Muscle of leg (tissue), 11 donors: Measurements from ENCODE around the gene SKI. TPM values are rescaled to one million over a fixed set of nuclear protein-coding genes. Genes with fewer than 3 reads are reported as not detected.

Experiments used
- DNase-seq: peaks from one replicate; pipeline ENCODE4 v3.0.0; 2013
- H3K27ac ChIP-seq: one replicate; pipeline ENCODE4 v1.5.1; 2013; ENCODE audit warnings: mild to moderate bottlenecking, low read length, control low read depth
- H3K27me3 ChIP-seq: one replicate; pipeline ENCODE4 v1.6.1; 2013; ENCODE audit warnings: low read length; ENCODE audit not compliant: control insufficient read depth, insufficient read depth
- H3K36me3 ChIP-seq: one replicate; pipeline ENCODE4 v1.6.1; 2013; ENCODE audit warnings: low read length; ENCODE audit not compliant: control insufficient read depth, insufficient read depth
- H3K4me1 ChIP-seq: one replicate; pipeline ENCODE4 v1.6.1; 2013; ENCODE audit warnings: low read length; ENCODE audit not compliant: control insufficient read depth, insufficient read depth
- H3K4me3 ChIP-seq: one replicate; pipeline ENCODE4 v1.5.1; 2013; ENCODE audit warnings: low read length, control low read depth
- H3K9me3 ChIP-seq: replicated peaks from 2 replicates; pipeline ENCODE4 v1.6.1; 2013; ENCODE audit warnings: low read depth, low read length; ENCODE audit not compliant: control insufficient read depth
- WGBS: methylation state at CpG from one replicate; pipeline ENCODE4 v1.1.5; 2013; ENCODE audit warnings: missing lambda C conversion rate; ENCODE audit not compliant: insufficient coverage; 5-methylcytosine and 5-hydroxymethylcytosine counted together
- polyA plus RNA-seq, 8 donors: library from polyadenylated mRNA; unstranded; fragments of 120-200 nt; gene quantifications; one replicate each; pipeline versions ENCODE4 v1.2.1 to v1.2.3, GENCODE V29; 2013; ENCODE audit warnings: inconsistent platforms in 1 of 8, low replicate concordance in 1 of 8; ENCODE audit not compliant: insufficient read length in 8 of 8, insufficient read depth in 1 of 8
- total RNA-seq: library from RNA; stranded (reverse); fragments of 120-200 nt; gene quantifications from one replicate; pipeline ENCODE4 v1.2.4, GENCODE V29; 2013

SKI gene
- total and polyA plus RNA-seq, 9 donors, result 16.8 to 83.2 (median 65.5) TPM

GRCh38 chr1:2216767-2217058 is 11.4 kb upstream of the SKI start:
- Histone ChIP-seq H3K27me3 (no peaks in the 10 kb centered on the region), H3K36me3 (no peaks in the 10 kb centered on the region), H3K4me1 (peaks cover 39% of the 10 kb centered on the region), H3K27ac (no peak overlapping the region), H3K4me3 (no peak overlapping the region), H3K9me3 (peaks cover 2% of the 10 kb centered on the region)
- DNase-seq, result no peak
- WGBS, result 83% methylated on average over 7 of the region's 7 CpGs

- 80% methylated on average over 1 of the region's 3 CpGs for WGBS
- no peak overlapping the region for H3K4me3 ChIP-seq
- peaks cover 2% of the 10 kb centered on the region for H3K9me3 ChIP-seq
- H3K27ac ChIP-seq, result no peak overlapping the region
- no peaks in the 10 kb centered on the region for H3K27me3 ChIP-seq
- DNase-seq, result no peak
- H3K4me1 ChIP-seq, result peaks cover 8% of the 10 kb centered on the region
- no peaks in the 10 kb centered on the region for H3K36me3 ChIP-seq
These were observed 6.8 kb upstream of the SKI start for GRCh38 chr1:2221271-2221670.

GRCh38 chr1:2224170-2224584 is 3.9 kb upstream of the SKI start:
- Histone ChIP-seq H3K4me1 (peaks cover 14% of the 10 kb centered on the region), H3K9me3 (no peaks in the 10 kb centered on the region), H3K27ac (no peak overlapping the region), H3K27me3 (no peaks in the 10 kb centered on the region), H3K36me3 (no peaks in the 10 kb centered on the region), H3K4me3 (no peak overlapping the region)
- DNase-seq, result peak; percentile 4
- 75% methylated on average over 5 of the region's 7 CpGs for WGBS

- peak; percentile 13 for DNase-seq
- 79% methylated on average over 8 of the region's 18 CpGs for WGBS
- no peaks in the 10 kb centered on the region for H3K27me3 ChIP-seq
- H3K27ac ChIP-seq, result no peak overlapping the region
- no peaks in the 10 kb centered on the region for H3K36me3 ChIP-seq
- H3K4me3 ChIP-seq, result no peak overlapping the region
- no peaks in the 10 kb centered on the region for H3K9me3 ChIP-seq
- peaks cover 17% of the 10 kb centered on the region for H3K4me1 ChIP-seq
These were observed 3.3 kb upstream of the SKI start for GRCh38 chr1:2224631-2225428.

GRCh38 chr1:2226525-2227345 is 1.4 kb upstream of the SKI start:
- Histone ChIP-seq H3K4me1 (peaks cover 36% of the 10 kb centered on the region), H3K4me3 (peak overlapping the region; percentile 77), H3K9me3 (no peaks in the 10 kb centered on the region), H3K27me3 (no peaks in the 10 kb centered on the region), H3K36me3 (no peaks in the 10 kb centered on the region), H3K27ac (peak overlapping the region; percentile 96)
- DNase-seq, result peak; percentile 52
- WGBS, result 9% methylated on average over 72 of the region's 73 CpGs

- under 1% methylated on average over 129 of the region's 129 CpGs for WGBS
- peak; percentile 99 for DNase-seq
- H3K27me3 ChIP-seq, result no peaks in the 10 kb centered on the region
- H3K4me1 ChIP-seq, result peaks cover 44% of the 10 kb centered on the region
- no peaks in the 10 kb centered on the region for H3K9me3 ChIP-seq
- H3K36me3 ChIP-seq, result peaks cover 3% of the 10 kb centered on the region
- H3K27ac ChIP-seq, result peak overlapping the region; percentile 96
- H3K4me3 ChIP-seq, result peak overlapping the region; percentile 77
These were observed 568 bp upstream of the SKI start for GRCh38 chr1:2227346-2228156.

- peak overlapping the region; percentile 65 for H3K4me3 ChIP-seq
- H3K4me1 ChIP-seq, result peaks cover 55% of the 10 kb centered on the region
- H3K27me3 ChIP-seq, result no peaks in the 10 kb centered on the region
- H3K27ac ChIP-seq, result no peak overlapping the region
- peaks cover 3% of the 10 kb centered on the region for H3K36me3 ChIP-seq
- no peak for DNase-seq
- no peaks in the 10 kb centered on the region for H3K9me3 ChIP-seq
- WGBS, result 0% methylated on average over 50 of the region's 50 CpGs
These were observed 546 bp downstream of the SKI start for GRCh38 chr1:2228694-2229036.

GRCh38 chr1:2229037-2229864 is 1.1 kb downstream of the SKI start:
- WGBS, result 2% methylated on average over 77 of the region's 77 CpGs
- H3K27me3 ChIP-seq, result no peaks in the 10 kb centered on the region
- H3K36me3 ChIP-seq, result peaks cover 3% of the 10 kb centered on the region
- peaks cover 61% of the 10 kb centered on the region for H3K4me1 ChIP-seq
- peak overlapping the region; percentile 65 for H3K4me3 ChIP-seq
- DNase-seq, result peak; percentile 83
- no peaks in the 10 kb centered on the region for H3K9me3 ChIP-seq
- peak overlapping the region; percentile 86 for H3K27ac ChIP-seq

- Histone ChIP-seq H3K4me1 (peaks cover 63% of the 10 kb centered on the region), H3K9me3 (no peaks in the 10 kb centered on the region), H3K36me3 (peaks cover 3% of the 10 kb centered on the region), H3K27me3 (no peaks in the 10 kb centered on the region), H3K27ac (peak overlapping the region; percentile 86), H3K4me3 (peak overlapping the region; percentile 65)
- 11% methylated on average over 20 of the region's 32 CpGs for WGBS
- peak; percentile 63 for DNase-seq
These were observed 2.0 kb downstream of the SKI start for GRCh38 chr1:2229911-2230731.
